Heart right ventricle (tissue), 16 donors: ENCODE measurements around the gene ZBTB46. TPM values are rescaled to one million over a fixed set of nuclear protein-coding genes. Genes with fewer than 3 reads are reported as not detected.
"Not testable (repeated sequence)": the region's sequence is repeated elsewhere in the genome, so short reads cannot be mapped to it uniquely, and the experiment has no call there.

Experiments used
- ATAC-seq, 8 donors: fragments of 200-7000 bp; cut with Tn5 transposase; one replicate each; pipeline ENCODE4 v1.9.1; 2020; ENCODE audit warnings: mild to moderate bottlenecking in 8 of 8, moderate library complexity in 8 of 8, moderate number of reproducible peaks in 1 of 8
- DNase-seq, 2 donors: peaks; one replicate each; pipeline ENCODE4 v3.0.0-alpha.2; 2020
- H3K27ac ChIP-seq, 10 donors: fragments of 200-600 bp; sonication (generic) in 2 of 10; one replicate each; pipeline versions ENCODE4 v1.5.0 to v1.8.0; 2020 to 2022; ENCODE audit warnings: mild to moderate bottlenecking in 3 of 10
- H3K27me3 ChIP-seq, 7 donors: fragments of 200-600 bp; one replicate each; pipeline ENCODE4 v1.8.0; 2021 to 2022; ENCODE audit warnings: mild to moderate bottlenecking in 2 of 7
- H3K36me3 ChIP-seq, 9 donors: fragments of 200-600 bp; sonication (generic) in 1 of 9; one replicate each; pipeline versions ENCODE4 v1.5.0 to v1.8.0; 2020 to 2022; ENCODE audit warnings: mild to moderate bottlenecking in 2 of 9
- H3K4me1 ChIP-seq, 9 donors: fragments of 200-600 bp; sonication (generic) in 1 of 9; one replicate each; pipeline versions ENCODE4 v1.5.0 to v1.8.0; 2020 to 2022; ENCODE audit warnings: mild to moderate bottlenecking in 4 of 9
- H3K4me3 ChIP-seq, 10 donors: fragments of 200-600 bp; sonication (generic) in 2 of 10; one replicate each; pipeline versions ENCODE4 v1.5.0 to v1.8.0; 2020 to 2022; ENCODE audit warnings: mild to moderate bottlenecking in 7 of 10, moderate library complexity in 2 of 10
- H3K9me3 ChIP-seq, 11 donors: fragments of 200-600 bp in 10 of 11; sonication (generic) in 2 of 11; one replicate each; pipeline versions ENCODE4 v1.5.0 to v1.8.0; 2013 to 2022; ENCODE audit warnings: mild to moderate bottlenecking in 2 of 11, control low read depth in 1 of 11, moderate library complexity in 1 of 11
- WGBS, 2 donors: extraction: QIAGEN DNeasy Blood & Tissue Kit; methylation state at CpG; one replicate each; pipeline ENCODE4 v1.1.7; 2013; ENCODE audit warnings: inconsistent platforms in 1 of 2; 5-methylcytosine and 5-hydroxymethylcytosine counted together
- intact Hi-C, 10 donors: fragments of 100-400 bp; cut with DNase I; formaldehyde crosslinking; loops; one replicate each; pipeline versions ENCODE4 v1.11.1 to v1.14.2; 2022
- polyA plus RNA-seq, 2 donors: library from polyadenylated mRNA; stranded (reverse); fragments of 200-250 nt; gene quantifications; one replicate each; pipeline ENCODE4 v1.2.3, GENCODE V29; 2013
- total RNA-seq, 10 donors: library from RNA; stranded (reverse); fragmentation: NEBNext Ultra II Directional in 3 of 10; extraction: Animal tissue kit (Norgen Biotek cat#: 25700) in 3 of 10; gene quantifications; one replicate each; pipeline versions ENCODE4 v1.2.1 to v1.2.4, GENCODE V29; 2021 to 2023
- TF ChIP-seq, protein P1 (sequence below), 9 donors: fragments of 200-600 bp; sonication (generic) in 2 of 9; IDR thresholded peaks; one replicate each; pipeline versions ENCODE4 v1.5.0 to v1.8.0; 2021 to 2022; ENCODE audit warnings: antibody characterized with exemption in 9 of 9, mild to moderate bottlenecking in 5 of 9, moderate library complexity in 1 of 9
- donor health status: Arrhythmogenic right ventricular cardiomyopathy.
- donor health status: ischemic (EF 13 %, LVEDD 7.1; RV severe dilation, severe dysfunction).
- donor health status: healthy with polysubstance abuse.
- donor health status: DM: no; HTN: yes; CAD: no.
- donor health status: DM: no; HTN: no; CAD: no.
- donor health status: ischemic (EF 25% LVEDD 6.9; RV normal size, moderate dysfunction).
- donor health status: ischemic (EF 25% LVEDD 5.7; RV mildly dilated, moderate dysfunction).
- donor health status: healthy.
- donor health status: DM: yes; HTN: yes; CAD: no.
- donor health status: Ischemic cardiomyopathy.
- donor health status: ischemic (EF 35%, LVEDD 5.7; RV mildly dilated, moderate dysfunction).
- donor health status: nonischemic (EF 11% LVEDD 7.7; RV severe dilation, severe dysfunction).
- donor health status: DM: yes; HTN: yes; CAD: no.
- donor health status: PGD.
- donor health status: ischemic (EF 29% LVEDD 5.4; RV normal size, mild dysfunction).
- donor health status: nonischemic (EF 23%, LVEDD 6.1; RV moderate dilation, normal function).

ZBTB46 gene
- total and polyA plus RNA-seq, 12 donors, result 5.6 to 25.4 (median 14.4) TPM

DNA sequence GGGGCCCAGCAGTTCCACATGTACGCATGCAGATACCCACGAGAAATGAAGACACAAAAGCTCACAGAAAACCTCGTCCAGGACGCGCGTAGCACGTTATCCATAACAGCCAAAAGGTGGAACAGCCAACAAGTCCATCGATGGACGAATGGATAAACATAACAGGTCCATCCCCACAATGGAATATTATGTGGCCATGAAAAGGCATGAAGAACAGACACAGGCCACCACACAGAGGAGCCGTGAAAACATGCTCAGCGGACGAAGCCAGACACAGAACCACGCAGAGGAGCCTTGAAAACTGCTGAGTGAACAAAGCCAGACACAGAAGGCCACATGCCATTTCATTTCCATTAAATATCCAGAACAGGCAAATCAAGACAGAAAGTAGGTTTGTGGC is 53.5 kb downstream of the ZBTB46 start:
- H3K36me3 ChIP-seq, result peaks cover 0 to 25% (median 0%) of the 10 kb centered on the region in 9 donors
- H3K9me3 ChIP-seq, result no peaks in the 10 kb centered on the region
- TF ChIP-seq, protein P1, sequence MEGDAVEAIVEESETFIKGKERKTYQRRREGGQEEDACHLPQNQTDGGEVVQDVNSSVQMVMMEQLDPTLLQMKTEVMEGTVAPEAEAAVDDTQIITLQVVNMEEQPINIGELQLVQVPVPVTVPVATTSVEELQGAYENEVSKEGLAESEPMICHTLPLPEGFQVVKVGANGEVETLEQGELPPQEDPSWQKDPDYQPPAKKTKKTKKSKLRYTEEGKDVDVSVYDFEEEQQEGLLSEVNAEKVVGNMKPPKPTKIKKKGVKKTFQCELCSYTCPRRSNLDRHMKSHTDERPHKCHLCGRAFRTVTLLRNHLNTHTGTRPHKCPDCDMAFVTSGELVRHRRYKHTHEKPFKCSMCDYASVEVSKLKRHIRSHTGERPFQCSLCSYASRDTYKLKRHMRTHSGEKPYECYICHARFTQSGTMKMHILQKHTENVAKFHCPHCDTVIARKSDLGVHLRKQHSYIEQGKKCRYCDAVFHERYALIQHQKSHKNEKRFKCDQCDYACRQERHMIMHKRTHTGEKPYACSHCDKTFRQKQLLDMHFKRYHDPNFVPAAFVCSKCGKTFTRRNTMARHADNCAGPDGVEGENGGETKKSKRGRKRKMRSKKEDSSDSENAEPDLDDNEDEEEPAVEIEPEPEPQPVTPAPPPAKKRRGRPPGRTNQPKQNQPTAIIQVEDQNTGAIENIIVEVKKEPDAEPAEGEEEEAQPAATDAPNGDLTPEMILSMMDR (IDR thresholded peaks at IDR 0.05), result no peak
- WGBS, 2 donors, result 96 to 97% methylated on average over 13 of the region's 13 CpGs
- peaks cover 0 to 33% (median 8%) of the 10 kb centered on the region in 9 donors for H3K4me1 ChIP-seq
- ATAC-seq (no peak), DNase-seq (no peak)
- no peak overlapping the region for H3K4me3 ChIP-seq
- H3K27ac ChIP-seq, result no peak overlapping the region
- H3K27me3 ChIP-seq, result no peaks in the 10 kb centered on the region
- intact Hi-C loops, result loop anchor here in 2 of 10 donors (10.0 kb wide), 1 partner anchor 197 kb away; the partner anchor contains the start of gene SAMD10 (in 2 of the 2)

GRCh38 chr20:63776875-63777274 is 54.2 kb downstream of the ZBTB46 start:
- H3K9me3 ChIP-seq, H3K27me3 ChIP-seq, H3K4me3 ChIP-seq, H3K27ac ChIP-seq, DNase-seq, ATAC-seq: not testable (repeated sequence)
- intact Hi-C loops, result loop anchor here in 2 of 10 donors (10.0 kb wide), 1 partner anchor 198 kb away; the partner anchor contains the start of gene SAMD10 (in 2 of the 2)
- H3K36me3 ChIP-seq, result peaks cover 0 to 25% (median 0%) of the 10 kb centered on the region in 9 donors
- peaks cover 0 to 38% (median 12%) of the 10 kb centered on the region in 9 donors for H3K4me1 ChIP-seq
- 86 to 91% methylated on average over 21 to 23 of the region's 23 CpGs for WGBS, 2 donors

DNA sequence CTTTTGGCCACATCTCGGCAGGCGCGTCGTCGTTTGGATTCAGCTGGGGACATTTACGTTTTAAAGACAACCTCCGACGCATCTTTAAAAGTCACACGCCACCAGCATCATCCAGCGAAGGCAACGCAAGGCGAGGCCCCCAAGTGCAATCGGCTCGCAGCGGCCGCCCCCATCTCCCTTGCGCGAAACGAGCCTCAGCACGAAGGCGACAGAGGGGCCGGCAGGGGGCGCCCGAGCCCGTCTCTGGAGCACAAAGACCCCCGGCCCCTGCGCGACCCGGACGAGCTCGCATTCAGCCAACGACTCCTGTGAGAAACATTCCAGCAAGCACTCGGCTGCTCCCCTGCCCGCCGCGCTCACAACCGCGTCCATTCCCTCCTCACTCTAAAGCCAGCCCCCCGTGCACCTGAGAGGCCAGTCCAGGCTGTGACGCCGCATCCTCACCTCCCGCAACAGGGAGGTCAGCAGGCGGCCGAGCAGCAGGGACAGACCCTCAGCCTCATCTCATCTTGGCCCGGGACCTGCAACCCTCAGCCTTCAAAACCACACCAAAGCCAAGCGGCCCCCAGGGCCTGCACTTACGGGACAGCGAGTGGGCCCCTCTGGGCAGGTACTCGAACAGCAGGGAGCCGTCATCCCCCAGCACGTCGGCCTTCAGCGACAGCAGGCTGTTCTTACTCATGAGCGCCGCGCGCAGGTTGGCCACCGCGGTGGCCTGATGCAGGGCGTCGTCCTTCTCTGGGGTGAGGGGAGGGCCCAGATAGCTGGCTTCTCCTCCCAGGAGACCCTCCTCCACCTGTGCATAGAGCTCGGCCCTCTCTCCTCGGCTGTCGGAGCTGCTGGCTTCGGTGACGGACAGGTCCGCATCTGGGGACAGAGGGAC is 55.7 kb downstream of the ZBTB46 start:
- Histone ChIP-seq H3K9me3 (no peaks in the 10 kb centered on the region), H3K36me3 (peaks cover 0 to 35% (median 3%) of the 10 kb centered on the region in 9 donors), H3K27me3 (no peaks in the 10 kb centered on the region), H3K4me3 (peak overlapping the region in 2 of 10 donors; percentile 17 to 18), H3K4me1 (peaks cover 0 to 38% (median 13%) of the 10 kb centered on the region in 9 donors), H3K27ac (peak overlapping the region in 1 of 10 donors; percentile 40)
- peak in 1 of 2 donors; percentile 55 for DNase-seq
- 40 to 56% methylated on average over 67 of the region's 67 CpGs for WGBS, 2 donors
- intact Hi-C loops, result loop anchor here in 2 of 10 donors (10.0 kb wide), 1 partner anchor 199 kb away; the partner anchor contains the start of gene SAMD10 (in 2 of the 2)
- ATAC-seq, result peak in 6 of 8 donors; percentile 25 to 40 (median 36)
- TF ChIP-seq, protein P1 (IDR thresholded peaks at IDR 0.05), result peak; percentile 40 to 76 (median 65)

- Histone ChIP-seq H3K9me3 (no peaks in the 10 kb centered on the region), H3K27ac (peak overlapping the region in 1 of 10 donors; percentile 6), H3K4me3 (no peak overlapping the region), H3K36me3 (peaks cover 0 to 46% (median 7%) of the 10 kb centered on the region in 9 donors), H3K4me1 (peaks cover 0 to 38% (median 13%) of the 10 kb centered on the region in 9 donors), H3K27me3 (no peaks in the 10 kb centered on the region)
- 76% methylated on average over 15 of the region's 15 CpGs for WGBS, 2 donors
- no peak for ATAC-seq
- no peak for DNase-seq
- intact Hi-C loops, result loop anchor here in 2 of 10 donors (10.0 kb wide), 1 partner anchor 200 kb away; the partner anchor contains the start of gene SAMD10 (in 2 of the 2)
- TF ChIP-seq, protein P1 (IDR thresholded peaks at IDR 0.05), result no peak
Measured at GRCh38 chr20:63774306-63774705, 56.8 kb downstream of the ZBTB46 start.
